AG10803 (cell line): ENCODE results near the gene CST5.

ENCODE experiments used
- DNase-seq: peaks from one replicate; pipeline ENCODE4 v3.0.0; 2010; ENCODE audit warnings: low read depth
- H3K4me3 ChIP-seq: 2 replicates; pipeline ENCODE4 v1.5.1; 2011; ENCODE audit warnings: mild to moderate bottlenecking, low read length, control low read depth
- CTCF ChIP-seq: conservative IDR thresholded peaks from 2 replicates; pipeline ENCODE4 v1.5.1; 2011; ENCODE audit warnings: mild to moderate bottlenecking, low read length, control low read depth, inconsistent platforms

The CST5 gene

GRCh38 chr20:23924751-23925150, 45.2 kb upstream of the CST5 start:
- TF ChIP-seq CTCF, result no peak
- no peak overlapping the region for H3K4me3 ChIP-seq
- DNase-seq, result no peak

- TF ChIP-seq CTCF, result no peak
- DNase-seq, result no peak
- no peak overlapping the region for H3K4me3 ChIP-seq
Measured at GRCh38 chr20:23923891-23924435, 44.4 kb upstream of the CST5 start.

- DNase-seq, result no peak
- TF ChIP-seq CTCF, result no peak
Measured at GRCh38 chr20:23923311-23923710, 43.8 kb upstream of the CST5 start.

GRCh38 chr20:23920408-23921325, 41.1 kb upstream of the CST5 start:
- TF ChIP-seq CTCF, result no peak
- DNase-seq, result peak; percentile 5
- no peak overlapping the region for H3K4me3 ChIP-seq

More at GRCh38 chr20:23923311-23923710, 43.8 kb upstream of the CST5 start:
- no peak overlapping the region for H3K4me3 ChIP-seq

- no peak for DNase-seq
- H3K4me3 ChIP-seq, result no peak overlapping the region
- no peak for TF ChIP-seq CTCF
Measured at GRCh38 chr20:23918896-23919295, 39.3 kb upstream of the CST5 start.

- no peak overlapping the region for H3K4me3 ChIP-seq
- TF ChIP-seq CTCF, result no peak
- DNase-seq, result no peak
Measured at GRCh38 chr20:23918101-23918862, 38.7 kb upstream of the CST5 start.
